Measurements from ENCODE around the gene CABP4.

Gene CABP4

DNA sequence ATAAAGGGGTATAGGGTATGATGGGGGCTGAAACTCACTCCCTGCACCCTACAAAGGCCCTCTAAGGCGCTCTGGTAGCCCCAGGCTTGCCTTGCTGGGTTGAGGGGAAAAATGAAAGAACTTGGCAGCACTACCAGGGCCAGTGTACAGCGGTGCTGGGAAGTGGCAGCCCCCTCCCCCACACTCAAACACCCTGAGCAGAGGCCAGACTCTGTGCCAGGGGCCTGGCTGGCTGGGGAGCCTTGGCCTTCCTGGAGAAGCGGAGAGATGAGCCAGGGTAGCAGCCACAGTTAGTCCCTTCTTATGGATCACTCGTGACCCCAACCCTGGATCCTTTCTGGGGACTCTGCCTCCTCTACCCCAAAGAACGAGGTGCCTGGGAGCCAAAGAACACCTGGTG lies 11.2 kb downstream of the CABP4 start:
- DNase-seq (ENCODE audit: low spot score): no peak
- TF ChIP-seq, protein P1, sequence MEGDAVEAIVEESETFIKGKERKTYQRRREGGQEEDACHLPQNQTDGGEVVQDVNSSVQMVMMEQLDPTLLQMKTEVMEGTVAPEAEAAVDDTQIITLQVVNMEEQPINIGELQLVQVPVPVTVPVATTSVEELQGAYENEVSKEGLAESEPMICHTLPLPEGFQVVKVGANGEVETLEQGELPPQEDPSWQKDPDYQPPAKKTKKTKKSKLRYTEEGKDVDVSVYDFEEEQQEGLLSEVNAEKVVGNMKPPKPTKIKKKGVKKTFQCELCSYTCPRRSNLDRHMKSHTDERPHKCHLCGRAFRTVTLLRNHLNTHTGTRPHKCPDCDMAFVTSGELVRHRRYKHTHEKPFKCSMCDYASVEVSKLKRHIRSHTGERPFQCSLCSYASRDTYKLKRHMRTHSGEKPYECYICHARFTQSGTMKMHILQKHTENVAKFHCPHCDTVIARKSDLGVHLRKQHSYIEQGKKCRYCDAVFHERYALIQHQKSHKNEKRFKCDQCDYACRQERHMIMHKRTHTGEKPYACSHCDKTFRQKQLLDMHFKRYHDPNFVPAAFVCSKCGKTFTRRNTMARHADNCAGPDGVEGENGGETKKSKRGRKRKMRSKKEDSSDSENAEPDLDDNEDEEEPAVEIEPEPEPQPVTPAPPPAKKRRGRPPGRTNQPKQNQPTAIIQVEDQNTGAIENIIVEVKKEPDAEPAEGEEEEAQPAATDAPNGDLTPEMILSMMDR (IDR thresholded peaks at IDR 0.05; ENCODE audit: extremely low read depth, missing control alignments): no peak

DNA sequence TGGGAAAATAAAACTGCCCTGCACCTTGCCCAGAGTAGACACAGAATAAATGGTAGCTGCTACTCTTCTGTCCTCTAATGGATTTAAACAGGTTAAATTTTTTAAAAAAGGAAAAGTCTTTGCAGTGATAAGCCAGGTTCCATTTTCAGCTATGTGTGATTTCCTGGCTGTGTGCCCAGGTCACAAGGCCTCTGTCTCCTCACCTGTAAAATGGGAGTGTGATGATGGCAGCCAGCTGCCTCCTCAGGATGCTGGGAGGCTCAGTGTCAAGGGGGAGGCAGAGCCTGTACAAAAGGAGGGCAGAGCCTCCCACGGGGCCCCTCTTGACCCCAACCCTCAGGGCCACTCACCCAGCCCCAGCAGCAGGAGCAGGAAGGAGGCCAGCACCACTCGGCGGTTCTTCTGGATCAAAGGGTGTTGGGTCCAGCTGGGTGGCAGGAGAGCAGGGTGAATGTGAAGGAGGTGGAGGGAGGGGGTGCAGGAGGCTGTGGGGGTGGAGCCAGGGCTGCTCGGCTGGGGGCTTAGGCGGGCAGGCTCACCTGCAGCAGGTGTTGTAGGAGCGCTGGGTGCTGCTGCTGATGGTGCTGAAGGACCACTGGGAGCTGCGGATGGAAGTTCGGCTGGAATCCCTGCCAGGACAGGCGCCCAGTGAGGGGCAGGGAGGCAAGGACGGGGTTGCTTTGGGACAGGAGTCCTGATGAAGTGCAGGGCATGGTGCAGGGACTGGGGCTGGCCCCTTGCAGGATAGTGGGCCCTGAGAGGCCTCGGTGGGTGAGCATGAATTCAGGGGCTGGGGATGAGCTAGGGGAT lies 12.0 kb downstream of the CABP4 start:
- no peak for DNase-seq (ENCODE audit: low spot score)

GRCh38 chr11:67468056-67468455 lies 12.9 kb downstream of the CABP4 start:
- TF ChIP-seq, protein P1 (IDR thresholded peaks at IDR 0.05; ENCODE audit: extremely low read depth, missing control alignments): no peak
- DNase-seq (ENCODE audit: low spot score): no peak

More for the DNA sequence above, 12.0 kb downstream of the CABP4 start:
- TF ChIP-seq, protein P1 (IDR thresholded peaks at IDR 0.05; ENCODE audit: extremely low read depth, missing control alignments): no peak

DNA sequence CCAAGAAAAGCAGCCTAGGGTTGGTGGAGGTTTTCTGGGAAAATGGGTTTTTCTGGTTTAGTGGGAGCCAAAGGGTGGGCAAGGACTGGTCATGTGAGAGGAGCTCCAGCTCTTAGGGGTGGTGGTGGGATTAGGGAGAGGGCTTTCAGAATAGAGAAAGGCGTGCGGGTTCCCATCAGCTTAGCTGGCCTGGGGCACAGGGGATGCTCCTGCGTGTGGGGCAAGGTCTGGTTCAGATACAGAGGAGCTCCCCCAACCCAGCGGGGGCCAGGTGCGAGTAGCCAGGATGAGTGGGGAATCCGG lies 13.3 kb downstream of the CABP4 start:
- no peak for DNase-seq (ENCODE audit: low spot score)
- TF ChIP-seq, protein P1 (IDR thresholded peaks at IDR 0.05; ENCODE audit: extremely low read depth, missing control alignments): no peak

- peak; percentile 98 for DNase-seq (ENCODE audit: low spot score)
- TF ChIP-seq, protein P1 (IDR thresholded peaks at IDR 0.05; ENCODE audit: extremely low read depth, missing control alignments): peak; percentile 72
Observed at GRCh38 chr11:67468759-67469507, 13.8 kb downstream of the CABP4 start, which contains the start of gene TMEM134. TSS of gene TMEM134 (minus strand) at chr11:67469251. CDS start at chr11:67469192, 59 bp downstream.

DNA sequence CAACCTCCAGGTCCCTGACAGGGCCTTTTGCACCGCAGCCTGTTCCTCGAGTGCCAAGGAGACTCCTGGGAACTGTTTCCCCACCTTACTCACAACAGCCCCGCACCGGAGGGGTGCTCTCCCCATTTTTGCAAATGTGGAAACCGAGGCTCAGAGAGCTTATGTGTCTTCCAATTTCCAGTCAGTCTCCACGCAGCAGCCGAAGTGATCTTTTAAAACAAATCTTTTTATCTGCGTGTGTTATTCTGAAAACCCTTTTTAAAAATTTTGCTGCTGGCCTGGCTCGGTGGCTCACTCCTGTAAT lies 14.3 kb downstream of the CABP4 start:
- no peak for DNase-seq (ENCODE audit: low spot score)
- TF ChIP-seq, protein P1 (IDR thresholded peaks at IDR 0.05; ENCODE audit: extremely low read depth, missing control alignments): no peak

DNA sequence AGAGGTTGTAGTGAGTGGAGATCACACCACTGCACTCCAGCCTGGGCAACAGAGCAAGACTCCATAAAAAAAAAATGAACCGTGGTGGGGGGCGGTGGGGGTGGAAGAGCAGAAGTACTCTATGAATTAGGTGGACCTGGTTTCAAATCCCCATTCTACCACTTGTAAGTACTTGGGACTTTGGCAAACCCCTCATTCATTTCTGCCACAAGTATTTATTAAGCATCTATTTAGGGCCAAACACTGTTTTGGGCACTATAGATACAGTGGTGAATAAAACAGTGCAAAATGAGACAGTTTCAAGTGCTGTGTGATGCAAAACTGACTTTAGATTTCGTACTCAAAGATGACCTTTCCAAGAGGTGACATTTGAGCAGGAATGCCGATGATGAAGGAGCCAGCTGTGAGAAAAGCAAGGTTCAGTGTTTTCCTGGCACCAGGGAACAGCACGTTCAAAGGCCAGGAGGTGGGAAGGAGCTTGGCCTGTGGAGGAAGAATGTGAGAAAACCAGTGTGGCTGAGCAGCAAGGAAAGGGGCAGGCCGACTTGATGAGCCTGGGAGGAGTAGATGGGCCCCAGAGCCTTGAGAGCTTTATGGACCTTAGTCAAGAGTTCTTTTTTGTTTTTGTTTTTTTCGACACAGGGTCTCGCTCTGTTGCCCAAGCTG lies 15.3 kb downstream of the CABP4 start:
- TF ChIP-seq, protein P1 (IDR thresholded peaks at IDR 0.05; ENCODE audit: extremely low read depth, missing control alignments): no peak

More for the DNA sequence above, 15.3 kb downstream of the CABP4 start:
- DNase-seq (ENCODE audit: low spot score): no peak

Measured in GM20000 (cell line).